ENCODE results near the gene DEAF1.

Gene DEAF1

GRCh38 chr11:623999-624704 is 70.9 kb downstream of the DEAF1 start:
- DNase-seq: no peak

DNA sequence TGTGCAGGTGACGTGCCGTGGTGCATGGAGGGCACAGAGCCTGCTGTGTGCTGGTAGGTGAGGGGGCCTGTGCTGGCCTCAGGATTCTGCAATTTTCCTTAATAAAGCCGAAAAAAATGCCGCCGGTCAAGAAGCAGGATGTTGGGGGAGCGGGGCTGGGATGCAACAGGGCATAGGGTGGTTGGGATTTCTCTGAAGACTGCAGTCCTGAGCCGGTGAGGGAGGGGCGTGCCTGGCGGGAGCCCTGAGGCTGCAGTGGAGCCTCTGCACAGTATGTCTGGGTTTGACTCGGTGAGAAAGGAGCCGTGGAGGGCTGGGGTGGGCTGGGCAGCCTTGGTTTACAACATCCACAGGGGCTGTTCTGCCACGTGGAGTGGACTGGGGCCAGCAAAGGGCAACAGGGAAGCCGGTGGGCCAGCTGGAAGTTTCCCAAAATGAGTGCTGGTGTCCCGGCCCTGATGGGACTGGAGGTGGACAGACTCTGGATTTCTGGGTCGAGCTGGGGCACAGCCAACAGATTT is 71.6 kb downstream of the DEAF1 start:
- DNase-seq: no peak

- no peak for DNase-seq
Measured at GRCh38 chr11:621838-622237, 73.2 kb downstream of the DEAF1 start.

DNA sequence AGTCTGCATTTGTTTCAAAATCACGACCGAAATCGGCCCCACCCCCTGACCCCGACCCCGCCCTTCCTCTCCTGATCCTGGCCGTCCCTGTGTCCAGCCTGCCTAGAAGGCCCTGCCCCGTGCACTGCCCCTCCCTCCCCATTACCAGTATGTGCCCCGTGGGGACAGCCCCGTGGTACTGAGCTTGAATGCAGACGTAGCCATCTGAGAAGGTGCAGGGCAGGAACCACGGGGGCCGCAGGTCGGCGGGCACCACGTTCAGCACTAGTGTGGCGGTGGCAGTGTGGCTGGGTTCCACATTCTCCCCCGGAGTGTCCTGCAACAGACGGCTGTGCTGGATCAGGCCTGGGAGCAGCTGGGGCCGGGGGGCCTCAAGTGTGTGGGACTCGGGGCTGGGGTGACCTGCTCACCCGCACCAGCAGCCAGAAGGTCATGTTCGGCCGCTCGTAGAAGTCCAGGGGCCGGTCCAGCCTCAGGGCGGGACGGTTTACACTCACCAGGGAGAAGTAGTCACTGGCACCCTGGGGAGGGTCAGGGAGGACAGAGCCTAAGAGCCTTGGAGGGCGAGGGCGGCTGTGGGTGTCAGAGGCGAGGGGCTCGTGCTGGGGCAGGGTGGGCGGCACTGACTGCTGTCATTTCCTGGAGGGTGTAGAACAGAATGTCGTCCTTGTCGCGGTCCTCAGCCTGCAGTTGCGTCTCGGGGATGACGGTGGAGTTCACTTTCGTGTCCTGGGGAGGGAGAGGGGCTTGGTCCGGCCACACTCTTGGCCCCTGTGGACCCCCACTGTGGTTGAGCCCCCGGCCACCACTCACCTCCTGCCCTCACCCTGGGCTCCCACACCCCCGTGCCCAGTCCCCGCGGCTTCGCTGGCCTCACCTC is 73.8 kb downstream of the DEAF1 start:
- no peak for DNase-seq

- no peak for DNase-seq
Measured at GRCh38 chr11:620201-620600, 74.8 kb downstream of the DEAF1 start.

GRCh38 chr11:619628-620050 is 75.4 kb downstream of the DEAF1 start:
- no peak for DNase-seq

DNA sequence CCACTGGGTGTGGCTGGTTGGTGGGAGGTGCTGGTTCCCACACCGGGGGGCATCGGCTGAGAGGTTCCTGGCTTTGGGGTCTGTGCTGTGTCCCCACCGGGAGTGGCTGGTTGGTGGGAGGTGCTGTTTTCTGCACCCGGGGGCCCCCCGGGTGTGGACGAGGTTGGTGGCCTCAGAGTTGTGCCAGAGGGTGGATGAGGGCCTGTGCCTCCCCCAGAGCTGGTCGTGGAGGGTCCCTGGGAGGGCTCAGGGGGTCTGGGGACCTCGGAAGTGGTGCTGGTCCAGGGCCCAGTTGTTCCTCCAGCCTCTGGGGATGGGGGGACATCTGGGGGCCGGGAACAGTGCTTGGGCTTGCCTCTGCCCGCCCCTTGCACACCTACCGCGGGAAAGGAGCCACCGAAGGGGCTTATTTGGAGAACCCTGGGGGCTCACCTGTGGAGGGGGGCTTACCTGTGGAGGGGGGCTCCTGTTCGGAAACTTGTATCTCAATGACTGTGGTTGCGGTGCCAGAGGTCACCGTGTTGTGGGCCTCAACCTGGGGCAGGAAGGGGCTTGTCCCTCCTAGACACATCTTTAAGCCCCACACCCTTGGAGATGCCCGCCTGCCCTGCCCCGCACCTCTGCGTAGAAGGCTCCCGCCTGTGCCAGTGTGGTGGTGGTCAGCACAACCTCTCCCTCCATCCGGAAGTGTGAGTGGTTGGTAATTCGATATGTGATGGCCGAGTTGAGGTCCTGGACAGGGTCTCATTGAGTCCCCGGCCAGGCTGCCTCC is 76.0 kb downstream of the DEAF1 start:
- no peak for DNase-seq

DNA sequence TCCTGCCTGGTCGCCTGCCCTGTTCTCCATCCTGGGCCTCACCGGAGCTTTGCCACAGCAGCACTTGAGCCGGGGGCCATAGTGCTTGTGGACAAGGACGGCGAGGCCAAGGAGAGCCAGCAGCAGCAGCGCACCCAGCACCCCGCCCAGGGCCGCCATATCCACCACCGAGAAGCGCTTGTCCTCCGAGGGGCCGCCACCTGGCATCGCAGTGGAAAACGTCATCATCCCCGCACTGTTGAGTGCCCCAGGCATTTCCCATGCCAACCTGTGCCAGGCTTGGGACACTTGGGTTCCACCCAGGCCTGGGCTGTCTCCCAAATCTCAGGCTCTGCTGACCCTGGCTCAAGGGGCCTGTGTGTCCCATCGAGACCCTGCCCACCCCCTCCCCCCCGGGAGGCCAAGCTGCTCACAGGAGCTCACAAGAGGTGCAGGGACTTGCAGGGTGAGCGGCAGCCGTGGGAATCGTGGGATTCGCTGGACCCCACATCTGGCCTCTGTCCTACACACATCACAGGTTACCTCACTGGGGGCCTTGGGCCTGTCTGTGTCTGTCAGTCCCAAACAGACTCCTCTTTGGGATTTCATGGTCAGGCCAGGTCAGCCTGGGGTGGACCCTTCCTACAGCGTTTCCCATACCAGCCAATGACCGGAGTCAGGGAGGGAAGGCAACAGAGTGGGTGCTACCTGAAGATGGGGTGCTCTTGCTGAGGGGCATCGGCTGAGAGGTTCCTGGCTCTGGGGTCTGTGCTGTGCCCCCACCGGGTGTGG is 76.9 kb downstream of the DEAF1 start:
- no peak for DNase-seq

DNA sequence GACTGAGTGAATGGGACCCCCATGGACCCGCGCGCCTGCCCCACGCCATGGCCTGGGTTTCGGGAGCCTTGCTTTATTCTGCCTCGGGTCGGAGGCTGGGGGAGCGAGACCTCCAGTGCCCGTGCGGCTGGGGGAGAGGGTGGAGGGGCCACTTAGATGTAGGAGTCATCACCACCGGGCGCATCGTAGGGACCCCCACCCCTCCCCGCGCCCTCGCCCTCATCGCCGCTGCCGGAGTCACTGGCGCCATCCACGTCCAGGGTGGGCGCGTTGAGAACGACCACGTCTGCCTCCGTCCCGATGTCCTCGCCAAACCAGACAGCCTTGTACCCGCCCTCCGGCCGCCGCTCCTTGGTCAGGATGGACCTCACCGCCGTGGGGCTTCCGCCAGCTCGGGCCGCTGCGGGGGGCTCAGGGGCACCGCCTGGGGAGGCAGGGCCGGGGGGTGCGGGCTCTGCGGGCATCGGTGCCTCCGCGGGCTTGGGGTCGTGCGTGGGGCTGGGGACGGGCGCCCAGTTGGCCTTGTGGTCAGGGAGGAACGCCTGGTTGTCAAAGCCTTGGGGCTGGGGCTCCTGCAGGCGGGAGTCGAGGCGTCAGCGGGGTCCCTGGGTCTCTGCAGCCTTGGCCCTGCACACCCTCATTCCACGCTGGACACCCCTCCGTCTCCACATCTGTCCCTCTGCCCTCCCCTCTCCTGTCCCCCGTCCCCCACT is 77.7 kb downstream of the DEAF1 start:
- no peak for DNase-seq

- DNase-seq: no peak
Measured at GRCh38 chr11:616320-617198, 78.5 kb downstream of the DEAF1 start.

DNA sequence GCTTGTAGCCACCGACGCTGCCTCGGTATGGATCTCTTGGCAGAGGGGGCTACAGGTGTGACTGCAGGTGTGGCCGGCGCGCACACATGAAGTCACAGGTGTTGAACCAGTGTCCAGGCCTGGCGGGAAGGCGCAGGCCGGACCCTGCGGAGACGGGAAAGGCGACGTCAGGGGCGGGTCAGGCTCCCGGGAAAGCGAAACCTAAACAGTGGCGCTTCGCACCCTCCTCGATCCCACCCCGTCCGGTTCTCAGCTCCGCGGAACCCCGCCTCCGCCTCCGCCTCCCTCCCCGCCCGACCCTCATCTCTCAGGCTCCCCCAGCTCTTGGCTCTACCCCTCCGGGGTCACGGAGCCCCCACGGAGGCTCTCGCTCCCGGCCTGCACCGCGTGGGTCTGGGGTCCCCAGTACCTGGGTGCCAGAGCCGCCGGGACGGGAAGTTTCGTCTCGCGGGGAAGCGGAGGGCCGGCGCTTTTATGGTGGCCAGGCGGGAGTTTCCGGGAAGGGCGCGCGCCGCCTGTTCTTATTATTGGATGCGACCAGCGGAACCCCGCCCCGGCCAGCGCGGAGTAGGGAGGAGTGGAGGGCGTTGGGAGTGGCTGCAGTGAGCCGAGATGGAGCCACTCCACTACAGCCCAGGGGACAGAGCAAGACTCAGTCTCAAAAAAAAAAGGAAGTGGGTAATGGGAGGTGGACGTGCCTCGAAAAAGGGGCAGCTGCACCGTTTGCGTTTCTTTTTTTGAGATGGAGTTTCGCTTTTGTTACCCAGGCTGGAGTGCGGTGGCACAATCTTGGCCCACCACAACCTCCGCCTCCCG is 79.3 kb downstream of the DEAF1 start, which contains the start of gene IRF7:
Gene IRF7 (minus strand): TSS at position 447 of the 816 bp plus-strand sequence. CDS start 586 bp downstream, outside the sequence.
- peak; percentile 79 for DNase-seq

- DNase-seq: no peak
Measured at GRCh38 chr11:614623-615503, 80.2 kb downstream of the DEAF1 start.

- DNase-seq: no peak
Measured at GRCh38 chr11:614021-614622, 80.9 kb downstream of the DEAF1 start.

GRCh38 chr11:613369-613968 is 81.6 kb downstream of the DEAF1 start:
- DNase-seq: peak; percentile 30

DNA sequence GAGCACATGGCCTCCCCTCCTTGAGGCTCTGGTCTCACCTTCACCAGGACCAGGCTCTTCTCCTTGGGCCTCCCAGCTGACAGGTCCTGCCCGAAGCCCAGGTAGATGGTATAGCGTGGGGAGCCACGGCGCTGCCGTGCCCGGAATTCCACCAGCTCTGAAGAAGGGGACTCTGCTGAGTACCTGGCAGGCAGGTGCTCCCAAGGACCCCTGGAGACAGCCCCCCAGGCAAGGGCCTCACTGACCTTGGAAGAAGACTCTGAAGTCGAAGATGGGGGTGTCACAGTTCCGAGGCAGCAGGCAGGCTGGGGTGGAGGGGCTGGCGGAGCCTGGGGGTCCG is 82.1 kb downstream of the DEAF1 start:
- DNase-seq: no peak

DNA sequence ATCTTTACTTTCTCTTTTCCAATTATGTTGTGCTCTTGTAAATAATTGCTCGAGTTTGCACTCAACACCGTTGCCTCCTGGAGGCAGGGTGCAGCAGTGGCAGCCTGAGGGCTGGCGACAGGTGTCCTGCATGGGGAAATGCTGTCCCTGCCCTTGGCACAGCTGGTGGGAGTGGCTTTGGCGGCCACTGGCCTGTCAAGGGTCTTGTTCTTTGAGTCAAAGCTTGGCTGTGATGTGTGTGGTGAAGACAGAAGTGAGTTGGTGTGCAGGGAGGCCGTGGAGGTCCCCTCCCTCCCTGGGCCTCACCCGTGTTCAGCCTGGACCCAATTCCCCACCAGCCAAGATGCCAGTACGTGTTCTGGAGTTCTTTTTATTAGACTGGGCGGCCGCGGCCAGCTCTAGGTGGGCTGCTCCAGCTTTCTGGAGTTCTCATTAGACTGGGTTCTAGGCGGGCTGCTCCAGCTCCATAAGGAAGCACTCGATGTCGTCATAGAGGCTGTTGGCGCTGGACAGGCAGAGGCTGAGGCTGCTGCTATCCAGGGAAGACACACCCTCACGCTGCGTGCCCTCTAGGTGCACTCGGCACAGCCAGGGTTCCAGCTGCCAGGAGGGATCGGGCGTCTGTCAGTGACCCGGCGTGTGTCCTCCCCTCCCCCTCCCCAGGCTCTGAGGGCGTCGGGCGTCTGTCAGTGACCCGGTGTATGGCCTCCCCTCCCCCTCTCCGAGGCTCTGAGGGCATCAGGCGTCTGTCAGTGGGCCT is 82.6 kb downstream of the DEAF1 start:
- no peak for DNase-seq
